GM18502 (cell line): ENCODE measurements around the gene GPR152.
"Not testable (repeated sequence)": the region's sequence is repeated elsewhere in the genome, so short reads cannot be mapped to it uniquely, and the experiment has no call there.

Source experiments
- ATAC-seq: cut with Tn5 transposase; IDR thresholded peaks from one replicate; pipeline ENCODE4 v1.9.1; 2021; ENCODE audit warnings: mild to moderate bottlenecking; ENCODE audit not compliant: unreplicated experiment, poor library complexity

GPR152 gene

GRCh38 chr11:67466962-67467771 lies 14.6 kb upstream of the GPR152 start:
- no peak for ATAC-seq

- no peak for ATAC-seq
Observed at GRCh38 chr11:67466367-67466766, 13.8 kb upstream of the GPR152 start.

- ATAC-seq: not testable (repeated sequence)
Observed at GRCh38 chr11:67465530-67465929, 13.0 kb upstream of the GPR152 start.

- no peak for ATAC-seq
Observed at GRCh38 chr11:67465189-67465510, 12.6 kb upstream of the GPR152 start.

GRCh38 chr11:67464411-67465188 lies 12.1 kb upstream of the GPR152 start:
- peak; percentile 62 for ATAC-seq

GRCh38 chr11:67463680-67464410 lies 11.3 kb upstream of the GPR152 start:
- ATAC-seq: no peak

GRCh38 chr11:67463186-67463585 lies 10.7 kb upstream of the GPR152 start:
- ATAC-seq: no peak

GRCh38 chr11:67458266-67458665 lies 5.7 kb upstream of the GPR152 start:
- no peak for ATAC-seq

- ATAC-seq: no peak
Observed at GRCh38 chr11:67457453-67457852, 4.9 kb upstream of the GPR152 start.

GRCh38 chr11:67456068-67456705 lies 3.7 kb upstream of the GPR152 start:
- ATAC-seq: no peak

- no peak for ATAC-seq
Observed at GRCh38 chr11:67455054-67455453, 2.5 kb upstream of the GPR152 start, which contains the start of gene CABP4. Gene CABP4, plus strand, starts transcription at chr11:67455354. Its CDS starts 70 bp downstream, at chr11:67455424.

GRCh38 chr11:67453816-67454732 lies 1.5 kb upstream of the GPR152 start:
- no peak for ATAC-seq

- ATAC-seq: no peak
Observed at GRCh38 chr11:67451658-67451976, 912 bp downstream of the GPR152 start.

- ATAC-seq: no peak
Observed at GRCh38 chr11:67450796-67451657, 1.5 kb downstream of the GPR152 start.

GRCh38 chr11:67449116-67449844 lies 3.2 kb downstream of the GPR152 start:
- no peak for ATAC-seq

- ATAC-seq: no peak
Observed at GRCh38 chr11:67448220-67448609, 4.3 kb downstream of the GPR152 start.

GRCh38 chr11:67445515-67445914 lies 7.0 kb downstream of the GPR152 start:
- ATAC-seq: no peak
